Measurements from ENCODE around the gene SPG7.

DNA sequence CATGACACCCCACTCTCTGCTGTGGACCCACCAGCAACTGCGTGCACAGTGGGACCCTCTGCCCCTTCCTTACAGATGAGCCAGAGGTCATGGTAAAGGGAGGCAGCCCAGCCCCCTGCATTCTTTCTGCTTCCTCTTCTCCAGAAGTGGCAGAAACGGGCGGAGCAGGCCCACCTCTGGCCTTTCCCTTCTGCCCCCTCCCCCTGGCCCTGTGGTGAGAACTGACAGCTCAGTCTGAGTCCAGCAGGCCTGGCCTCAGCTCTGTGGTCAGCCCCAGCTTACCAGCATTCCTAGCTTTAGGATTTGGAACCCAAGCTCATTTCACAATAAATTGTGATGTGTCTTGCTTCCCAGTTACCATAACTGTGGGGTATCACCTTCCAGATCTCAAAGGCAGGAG, 13.1 kb upstream of the SPG7 start:
- TF ChIP-seq KAT7 (CRISPR knock-in tag; IDR thresholded peaks at IDR 0.05; ENCODE audit: borderline replicate concordance) (no peak), SP1 (CRISPR knock-in tag; conservative IDR thresholded peaks at IDR 0.05) (no peak)
- TF ChIP-seq, protein P1, sequence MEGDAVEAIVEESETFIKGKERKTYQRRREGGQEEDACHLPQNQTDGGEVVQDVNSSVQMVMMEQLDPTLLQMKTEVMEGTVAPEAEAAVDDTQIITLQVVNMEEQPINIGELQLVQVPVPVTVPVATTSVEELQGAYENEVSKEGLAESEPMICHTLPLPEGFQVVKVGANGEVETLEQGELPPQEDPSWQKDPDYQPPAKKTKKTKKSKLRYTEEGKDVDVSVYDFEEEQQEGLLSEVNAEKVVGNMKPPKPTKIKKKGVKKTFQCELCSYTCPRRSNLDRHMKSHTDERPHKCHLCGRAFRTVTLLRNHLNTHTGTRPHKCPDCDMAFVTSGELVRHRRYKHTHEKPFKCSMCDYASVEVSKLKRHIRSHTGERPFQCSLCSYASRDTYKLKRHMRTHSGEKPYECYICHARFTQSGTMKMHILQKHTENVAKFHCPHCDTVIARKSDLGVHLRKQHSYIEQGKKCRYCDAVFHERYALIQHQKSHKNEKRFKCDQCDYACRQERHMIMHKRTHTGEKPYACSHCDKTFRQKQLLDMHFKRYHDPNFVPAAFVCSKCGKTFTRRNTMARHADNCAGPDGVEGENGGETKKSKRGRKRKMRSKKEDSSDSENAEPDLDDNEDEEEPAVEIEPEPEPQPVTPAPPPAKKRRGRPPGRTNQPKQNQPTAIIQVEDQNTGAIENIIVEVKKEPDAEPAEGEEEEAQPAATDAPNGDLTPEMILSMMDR (IDR thresholded peaks at IDR 0.05) = no peak

Measured in WTC11 (cell line).